HepG2 (cell line): Measurements from ENCODE around the gene UBE2M. TPM values are rescaled to one million over a fixed set of nuclear protein-coding genes. Genes with fewer than 3 reads are reported as not detected.

ENCODE experiments used
- ATAC-seq: fragments of 200-7000 bp; cut with Tn5 transposase; 3 replicates; pipeline ENCODE4 v1.9.1; 2020; ENCODE audit warnings: mild to moderate bottlenecking, moderate library complexity
- BruUV-seq: library from RNA; stranded (reverse); fragments of 400-500 nt; replicated peaks from 2 replicates; lab custom pipeline; 2021; lab: Mats Ljungman, UMichigan
- CTCF ChIA-PET: fragments of 300-600 bp; formaldehyde crosslinking; extraction: SDS; loops from one replicate; lab custom pipeline; 2021; ENCODE audit warnings: low total read pairs, inconsistent platforms, low intra/inter-chr PET ratio; lab: Yijun Ruan, JAX
- POLR2A ChIA-PET: fragments of 350-600 bp; sonication (Branson Sonifier 250); formaldehyde crosslinking; loops from one replicate; lab custom pipeline; 2020; ENCODE audit warnings: antibody characterized with exemption, inconsistent platforms; lab: Yijun Ruan, JAX
- DNase-seq: peaks from one replicate; pipeline ENCODE4 v3.0.0-alpha.2; 2015; ENCODE audit warnings: low spot score
- FAIRE-seq: peaks from 3 replicates; lab custom pipeline; 2011; peaks lifted over from hg19 to GRCh38; lab: Jason Lieb, UNC
- H2AFZ ChIP-seq: one replicate; pipeline ENCODE4 v1.6.1; 2011; ENCODE audit warnings: low read length, inconsistent platforms
- H3K27ac ChIP-seq: fragments of 300-600 bp; 3 replicates; pipeline ENCODE4 v1.8.0; 2011; ENCODE audit warnings: mixed run types, mild to moderate bottlenecking, mixed read lengths, low read length, inconsistent platforms; ENCODE audit not compliant: insufficient read depth; ENCODE audit errors: extremely low read length
- H3K27me3 ChIP-seq, 2 experiments: fragments of 200-600 bp in 1 of 2; 2 replicates in 1 of 2; 3 replicates in 1 of 2; pipeline versions ENCODE4 v1.6.0 to v1.8.0; 2011; ENCODE audit warnings: low read length in 2 of 2, mild to moderate bottlenecking in 2 of 2, moderate library complexity in 2 of 2, inconsistent platforms in 1 of 2; ENCODE audit not compliant: insufficient read depth in 2 of 2, control insufficient read depth in 1 of 2
- H3K36me3 ChIP-seq, 2 experiments: fragments of 200-600 bp in 1 of 2; replicated peaks in 1 of 2; 2 replicates in 1 of 2; 3 replicates in 1 of 2; pipeline versions ENCODE4 v1.5.1 to v1.8.0; 2011; ENCODE audit warnings: low read length in 2 of 2, inconsistent platforms in 1 of 2; ENCODE audit not compliant: insufficient read depth in 2 of 2, control insufficient read depth in 1 of 2
- H3K4me1 ChIP-seq: 2 replicates; pipeline ENCODE4 v1.5.1; 2012; ENCODE audit warnings: low read length, inconsistent platforms; ENCODE audit not compliant: insufficient read depth
- H3K4me2 ChIP-seq: 2 replicates; pipeline ENCODE4 v1.6.0; 2011; ENCODE audit warnings: low read depth, low read length, inconsistent platforms
- H3K4me3 ChIP-seq, 3 experiments: fragments of 200-600 bp in 1 of 3; sonication (generic), shearing (Covaris generic) in 1 of 3; replicated peaks in 1 of 3; 2 replicates each; pipeline ENCODE4 v1.5.1; 2011 to 2016; ENCODE audit warnings: low read length in 3 of 3, inconsistent platforms in 2 of 3, low read depth in 2 of 3, mild to moderate bottlenecking in 2 of 3, control low read depth in 1 of 3, mixed read lengths in 1 of 3; ENCODE audit not compliant: insufficient read depth in 1 of 3
- H3K79me2 ChIP-seq: one replicate; pipeline ENCODE4 v1.6.1; 2011; ENCODE audit warnings: low read length, inconsistent platforms; ENCODE audit not compliant: insufficient read depth
- H3K9ac ChIP-seq: 2 replicates; pipeline ENCODE4 v1.6.0; 2011; ENCODE audit warnings: mild to moderate bottlenecking, low read depth, low read length, inconsistent platforms; ENCODE audit not compliant: insufficient read depth
- H3K9me3 ChIP-seq: 2 replicates; pipeline ENCODE4 v1.5.1; 2012; ENCODE audit warnings: mild to moderate bottlenecking, low read length
- H4K20me1 ChIP-seq: 2 replicates; pipeline ENCODE4 v1.6.0; 2011; ENCODE audit warnings: inconsistent platforms, mild to moderate bottlenecking, low read length, moderate library complexity; ENCODE audit not compliant: insufficient read depth
- HNRNPH1 ChIP-seq: fragments of 200-400 bp; formaldehyde crosslinking; optimal IDR thresholded peaks from 2 replicates; pipeline ENCODE3; 2017; ENCODE audit warnings: mild to moderate bottlenecking, low read depth, low read length
- KDM6A ChIP-seq: IDR thresholded peaks from 2 replicates; pipeline ENCODE4 v1.6.1; 2016; ENCODE audit warnings: low read depth
- U2AF1 ChIP-seq: fragments of 200-400 bp; formaldehyde crosslinking; optimal IDR thresholded peaks from 2 replicates; pipeline ENCODE3; 2017; ENCODE audit warnings: mild to moderate bottlenecking, low read depth, low read length
- ZNF207 ChIP-seq: fragments of 450-650 bp; IDR thresholded peaks from 2 replicates; pipeline ENCODE4 v1.6.1; 2016; ENCODE audit warnings: antibody characterized with exemption, borderline replicate concordance
- ZNF350 ChIP-seq: sonication (generic); formaldehyde crosslinking; IDR thresholded peaks from 2 replicates; pipeline ENCODE4 v1.4.0; 2020; ENCODE audit warnings: mild to moderate bottlenecking, low read depth, missing genetic modification reagents, borderline replicate concordance
- WGBS: methylation state at CpG from one replicate; pipeline ENCODE4 v1.1.6; 2017; ENCODE audit warnings: low lambda C conversion rate; 5-methylcytosine and 5-hydroxymethylcytosine counted together
- in situ Hi-C: cut with HindIII; loops from 2 replicates; pipeline ENCODE4 v1.10.0; 2017; ENCODE audit warnings: low pct_unique_long_range_greater_than_20kb; ENCODE audit not compliant: extremely low pct_ligation_motif_present
- intact Hi-C: fragments of 100-400 bp; cut with micrococcal nuclease; formaldehyde crosslinking; loops from one replicate; pipeline ENCODE4 v1.10.0; 2022; ENCODE audit not compliant: unreplicated experiment
- polyA plus RNA-seq, 8 experiments: library from polyadenylated mRNA; depleted of rRNA in 3 of 8; stranded (reverse) in 7 of 8; unstranded in 1 of 8; fragments of >200 nt; fragmentation: Illumina TruSeq in 4 of 8; extraction: Trizol in 4 of 8; gene quantifications; 2 replicates each; pipeline versions ENCODE4 v1.2.1 to v1.2.3, GENCODE V29; 2011 to 2016; ENCODE audit warnings: low read depth in 4 of 8, missing spikeins in 1 of 8, mixed read lengths in 1 of 8; ENCODE audit not compliant: insufficient read depth in 1 of 8
- total RNA-seq, 5 experiments: library from RNA; depleted of rRNA; stranded (reverse); fragments of >200 nt; fragmentation: Illumina TruSeq; extraction: Trizol; gene quantifications; 2 replicates each; pipeline ENCODE4 v1.2.3, GENCODE V29; 2016; ENCODE audit warnings: low read depth in 1 of 5
- TF ChIP-seq, protein P1 (sequence below), 2 experiments: IDR thresholded peaks; 2 replicates each; pipeline ENCODE4 v1.6.1; 2011 to 2012; ENCODE audit warnings: low read length in 2 of 2, borderline replicate concordance in 1 of 2, low read depth in 1 of 2, mild to moderate bottlenecking in 1 of 2, moderate library complexity in 1 of 2
- TF ChIP-seq, protein P2 (sequence below): sonication (generic); formaldehyde crosslinking; IDR thresholded peaks from 2 replicates; pipeline ENCODE4 v1.4.0; 2020; ENCODE audit warnings: mild to moderate bottlenecking, missing genetic modification reagents, borderline replicate concordance

Gene UBE2M
- total and polyA plus RNA-seq, 2 of the 13 experiments (the other 11 are each of a cell fraction or from before 2014, with no cell fraction given): 36.2 to 50.3 TPM

DNA sequence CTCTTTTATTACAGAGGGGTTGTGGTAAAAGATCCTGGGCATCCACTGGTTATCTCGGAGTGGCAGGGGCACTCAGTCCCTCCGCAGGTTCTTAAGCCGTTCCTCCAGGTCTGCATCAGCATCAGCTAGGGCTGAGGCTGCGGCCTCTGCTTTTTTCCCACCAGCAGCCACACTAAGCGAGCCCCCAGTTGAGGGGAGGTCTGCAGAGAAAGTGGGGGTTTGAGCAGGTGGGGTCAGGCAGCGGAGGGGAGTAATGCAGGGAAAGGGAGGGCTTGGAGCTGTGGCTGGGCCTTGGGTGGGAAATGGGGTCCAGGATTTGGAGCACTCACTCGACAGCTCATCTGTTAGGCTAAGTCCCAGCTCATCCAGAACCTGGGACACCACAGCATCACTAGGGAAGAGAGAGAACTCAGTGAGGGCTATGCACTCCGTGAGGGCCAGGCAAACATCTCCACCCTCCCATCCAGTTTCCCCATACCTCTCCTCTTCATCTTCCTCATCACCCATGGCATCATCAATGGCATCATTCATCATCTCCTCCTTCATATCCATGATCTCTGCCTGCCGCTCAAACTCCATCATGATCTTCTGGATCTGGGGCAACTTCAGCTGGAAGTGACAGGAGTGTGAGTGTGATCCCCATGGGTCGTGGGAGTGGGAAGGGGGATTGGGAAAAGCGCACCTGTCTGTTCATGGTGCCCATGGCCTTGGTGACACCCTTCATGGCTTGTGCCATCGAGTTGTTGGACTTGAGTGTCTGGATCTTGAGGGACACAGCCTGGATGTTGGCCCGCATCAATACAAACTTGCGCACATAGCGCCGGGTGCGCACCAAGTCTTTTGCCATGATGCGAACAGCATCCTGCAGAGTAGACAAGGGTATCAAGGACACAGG is 6.6 kb downstream of the UBE2M start (continued):
- TF ChIP-seq, protein P1, sequence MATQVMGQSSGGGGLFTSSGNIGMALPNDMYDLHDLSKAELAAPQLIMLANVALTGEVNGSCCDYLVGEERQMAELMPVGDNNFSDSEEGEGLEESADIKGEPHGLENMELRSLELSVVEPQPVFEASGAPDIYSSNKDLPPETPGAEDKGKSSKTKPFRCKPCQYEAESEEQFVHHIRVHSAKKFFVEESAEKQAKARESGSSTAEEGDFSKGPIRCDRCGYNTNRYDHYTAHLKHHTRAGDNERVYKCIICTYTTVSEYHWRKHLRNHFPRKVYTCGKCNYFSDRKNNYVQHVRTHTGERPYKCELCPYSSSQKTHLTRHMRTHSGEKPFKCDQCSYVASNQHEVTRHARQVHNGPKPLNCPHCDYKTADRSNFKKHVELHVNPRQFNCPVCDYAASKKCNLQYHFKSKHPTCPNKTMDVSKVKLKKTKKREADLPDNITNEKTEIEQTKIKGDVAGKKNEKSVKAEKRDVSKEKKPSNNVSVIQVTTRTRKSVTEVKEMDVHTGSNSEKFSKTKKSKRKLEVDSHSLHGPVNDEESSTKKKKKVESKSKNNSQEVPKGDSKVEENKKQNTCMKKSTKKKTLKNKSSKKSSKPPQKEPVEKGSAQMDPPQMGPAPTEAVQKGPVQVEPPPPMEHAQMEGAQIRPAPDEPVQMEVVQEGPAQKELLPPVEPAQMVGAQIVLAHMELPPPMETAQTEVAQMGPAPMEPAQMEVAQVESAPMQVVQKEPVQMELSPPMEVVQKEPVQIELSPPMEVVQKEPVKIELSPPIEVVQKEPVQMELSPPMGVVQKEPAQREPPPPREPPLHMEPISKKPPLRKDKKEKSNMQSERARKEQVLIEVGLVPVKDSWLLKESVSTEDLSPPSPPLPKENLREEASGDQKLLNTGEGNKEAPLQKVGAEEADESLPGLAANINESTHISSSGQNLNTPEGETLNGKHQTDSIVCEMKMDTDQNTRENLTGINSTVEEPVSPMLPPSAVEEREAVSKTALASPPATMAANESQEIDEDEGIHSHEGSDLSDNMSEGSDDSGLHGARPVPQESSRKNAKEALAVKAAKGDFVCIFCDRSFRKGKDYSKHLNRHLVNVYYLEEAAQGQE (IDR thresholded peaks at IDR 0.05; ENCODE audit: borderline replicate concordance in 1 of 2, low read depth in 1 of 2, low read length in 2 of 2): no peak
- TF ChIP-seq, all 625 proteins: peak for 7

DNA sequence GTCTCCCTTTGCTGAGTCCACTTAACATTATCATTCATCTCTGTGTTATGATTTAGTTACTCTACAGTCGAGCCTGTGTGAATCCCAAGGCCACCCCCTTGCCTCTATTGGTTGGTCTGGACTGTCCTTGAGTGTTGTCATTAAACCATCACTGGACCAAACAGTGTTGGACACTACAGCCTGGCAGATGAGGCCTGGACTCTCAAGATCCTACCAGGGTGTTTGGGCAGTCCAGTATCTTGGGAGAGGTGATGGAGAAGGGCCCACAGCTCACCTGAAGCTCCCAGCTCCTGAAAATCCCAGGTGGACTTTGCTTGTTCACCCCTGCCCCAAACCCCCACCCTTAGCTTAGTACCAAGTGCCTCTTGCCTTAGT is 7.3 kb downstream of the UBE2M start:
- intact Hi-C loops: no loop called here
- peaks cover 26% of the 10 kb centered on the region for H3K79me2 ChIP-seq
- no peak overlapping the region for H3K4me3 ChIP-seq
- in situ Hi-C loops: no loop called here
- ChIA-PET POLR2A (interaction anchor here (0.6 to 2.5 kb wide), 4 partner anchors 8 to 37 kb away, joined by 3 to 8 read pairs (median 4); partner anchors contain the start of gene ZBTB45), CTCF (no interaction called here)
- peaks cover 34% of the 10 kb centered on the region for H3K4me1 ChIP-seq
- no peak for ATAC-seq
- no peak for FAIRE-seq
- peaks cover 35% of the 10 kb centered on the region for H4K20me1 ChIP-seq
- 86% methylated on average over 1 of the region's 1 CpG for whole genome bisulfite sequencing
- no peak overlapping the region for H3K9ac ChIP-seq
- peaks cover 37 to 65% of the 10 kb centered on the region in 2 experiments for H3K36me3 ChIP-seq
- H2AFZ ChIP-seq: no peak overlapping the region
- H3K4me2 ChIP-seq: no peak overlapping the region
- no peak overlapping the region for H3K27ac ChIP-seq
- no peaks in the 10 kb centered on the region for H3K9me3 ChIP-seq
- no TSS peak for BruUV-seq
- DNase-seq: no peak
- H3K27me3 ChIP-seq: no peaks in the 10 kb centered on the region
- TF ChIP-seq HNRNPH1: no peak
- TF ChIP-seq ZNF207: no peak
- TF ChIP-seq KDM6A (CRISPR knock-in tag): no peak
- TF ChIP-seq, protein P2, sequence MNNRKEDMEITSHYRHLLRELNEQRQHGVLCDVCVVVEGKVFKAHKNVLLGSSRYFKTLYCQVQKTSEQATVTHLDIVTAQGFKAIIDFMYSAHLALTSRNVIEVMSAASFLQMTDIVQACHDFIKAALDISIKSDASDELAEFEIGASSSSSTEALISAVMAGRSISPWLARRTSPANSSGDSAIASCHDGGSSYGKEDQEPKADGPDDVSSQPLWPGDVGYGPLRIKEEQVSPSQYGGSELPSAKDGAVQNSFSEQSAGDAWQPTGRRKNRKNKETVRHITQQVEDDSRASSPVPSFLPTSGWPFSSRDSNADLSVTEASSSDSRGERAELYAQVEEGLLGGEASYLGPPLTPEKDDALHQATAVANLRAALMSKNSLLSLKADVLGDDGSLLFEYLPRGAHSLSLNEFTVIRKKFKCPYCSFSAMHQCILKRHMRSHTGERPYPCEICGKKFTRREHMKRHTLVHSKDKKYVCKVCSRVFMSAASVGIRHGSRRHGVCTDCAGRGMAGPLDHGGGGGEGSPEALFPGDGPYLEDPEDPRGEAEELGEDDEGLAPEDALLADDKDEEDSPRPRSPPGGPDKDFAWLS (CRISPR knock-in tag): no peak
- no peak for TF ChIP-seq ZNF350 (CRISPR knock-in tag)
- no peak for TF ChIP-seq U2AF1
